ENCODE measurements around the gene PGAM5. TPM values are rescaled to one million over a fixed set of nuclear protein-coding genes. Genes with fewer than 3 reads are reported as not detected.

PGAM5 gene
- total and polyA plus RNA-seq, 8 donors: 1.8 to 49.8 (median 15.5) TPM

GRCh38 chr12:132717011-132717410 lies 6.4 kb downstream of the PGAM5 start:
- intact Hi-C loops (cut with DNase I; ENCODE audit: low total_unique reads): no loop called here
- 78 to 91% (median 88%) methylated on average over 15 to 17 of the region's 17 CpGs for WGBS, 5 donors
- Histone ChIP-seq H3K27me3 (no peaks in the 10 kb centered on the region), H3K9me3 (no peaks in the 10 kb centered on the region), H3K27ac (no peak overlapping the region), H3K4me3 (no peak overlapping the region), H3K36me3 (peaks cover 47 to 78% (median 77%) of the 10 kb centered on the region in 4 donors), H3K4me1 (peaks cover under 1 to 20% (median 6%) of the 10 kb centered on the region in 4 donors)
- TF ChIP-seq POLR2AphosphoS5 (IDR thresholded peaks at IDR 0.05): no peak
- TF ChIP-seq CTCF (IDR thresholded peaks at IDR 0.05): no peak
- TF ChIP-seq EP300 (IDR thresholded peaks at IDR 0.05): no peak
- TF ChIP-seq POLR2A (IDR thresholded peaks at IDR 0.05): no peak
- DNase-seq: no peak

- Histone ChIP-seq H3K27me3 (no peaks in the 10 kb centered on the region), H3K4me1 (peaks cover 0 to 12% (median 2%) of the 10 kb centered on the region in 4 donors), H3K4me3 (no peak overlapping the region), H3K27ac (no peak overlapping the region), H3K36me3 (peaks cover 52 to 86% (median 84%) of the 10 kb centered on the region in 4 donors), H3K9me3 (no peaks in the 10 kb centered on the region)
- DNase-seq: no peak
- WGBS, 5 donors: 92 to 96% (median 94%) methylated on average over 47 to 61 of the region's 61 CpGs
- TF ChIP-seq POLR2A (IDR thresholded peaks at IDR 0.05) (no peak), POLR2AphosphoS5 (IDR thresholded peaks at IDR 0.05) (no peak), EP300 (IDR thresholded peaks at IDR 0.05) (no peak), CTCF (IDR thresholded peaks at IDR 0.05) (no peak)
- intact Hi-C loops (cut with DNase I; ENCODE audit: low total_unique reads): no loop called here
Measured at GRCh38 chr12:132717531-132718387, 7.1 kb downstream of the PGAM5 start.

GRCh38 chr12:132718644-132719043 lies 8.0 kb downstream of the PGAM5 start:
- Histone ChIP-seq H3K9me3 (no peaks in the 10 kb centered on the region), H3K36me3 (peaks cover 61 to 95% (median 93%) of the 10 kb centered on the region in 4 donors), H3K27me3 (no peaks in the 10 kb centered on the region), H3K4me1 (peaks cover 0 to 4% (median 0%) of the 10 kb centered on the region in 4 donors), H3K27ac (no peak overlapping the region), H3K4me3 (no peak overlapping the region)
- 88 to 93% (median 91%) methylated on average over 18 to 21 of the region's 21 CpGs for WGBS, 5 donors
- DNase-seq: no peak
- no peak for TF ChIP-seq CTCF (IDR thresholded peaks at IDR 0.05)
- no peak for TF ChIP-seq POLR2A (IDR thresholded peaks at IDR 0.05)
- TF ChIP-seq POLR2AphosphoS5 (IDR thresholded peaks at IDR 0.05): no peak
- TF ChIP-seq EP300 (IDR thresholded peaks at IDR 0.05): no peak
- intact Hi-C loops (cut with DNase I; ENCODE audit: low total_unique reads): no loop called here

- H3K4me3 ChIP-seq: no peak overlapping the region
- TF ChIP-seq POLR2A (IDR thresholded peaks at IDR 0.05): no peak
- TF ChIP-seq CTCF (IDR thresholded peaks at IDR 0.05): no peak
- TF ChIP-seq POLR2AphosphoS5 (IDR thresholded peaks at IDR 0.05): no peak
- no peak for TF ChIP-seq EP300 (IDR thresholded peaks at IDR 0.05)
- H3K27ac ChIP-seq: no peak overlapping the region
- H3K9me3 ChIP-seq: no peaks in the 10 kb centered on the region
- DNase-seq: no peak
- intact Hi-C loops (cut with DNase I; ENCODE audit: low total_unique reads): no loop called here
- no peaks in the 10 kb centered on the region for H3K4me1 ChIP-seq
- WGBS, 5 donors: 91 to 93% (median 92%) methylated on average over 27 to 31 of the region's 31 CpGs
- H3K27me3 ChIP-seq: no peaks in the 10 kb centered on the region
- peaks cover 67 to 100% (median 98%) of the 10 kb centered on the region in 4 donors for H3K36me3 ChIP-seq
Measured at GRCh38 chr12:132719141-132719953, 8.7 kb downstream of the PGAM5 start.
